Naive thymus-derived CD4-positive, alpha-beta T cell (primary cell): ENCODE results near the gene DLG2. TPM values are rescaled to one million over a fixed set of nuclear protein-coding genes. Genes with fewer than 3 reads are reported as not detected.

Experiments
- ATAC-seq: fragments of 150-1000 bp; cut with Tn5 transposase; 2 replicates; pipeline ENCODE4 v1.10.0; 2021; ENCODE audit warnings: mild to moderate bottlenecking, moderate library complexity
- CTCF ChIA-PET: fragments of 350-600 bp; sonication (Branson Sonifier 250); formaldehyde crosslinking; loops from one replicate; lab custom pipeline; 2021; ENCODE audit warnings: antibody characterized with exemption; lab: Charles Lee
- POLR2A ChIA-PET: fragments of 350-600 bp; sonication (Branson Sonifier 250); formaldehyde crosslinking; loops from one replicate; lab custom pipeline; 2021; ENCODE audit warnings: antibody characterized with exemption, inconsistent platforms; lab: Charles Lee
- DNase-seq, 9 donors: peaks; one replicate each; pipeline versions ENCODE4 v3.0.0 to v3.0.0-alpha.2; 2020 to 2022; ENCODE audit warnings: mixed read lengths in 1 of 9
- H3K27ac ChIP-seq: one replicate; pipeline ENCODE4 v1.7.0; 2013; ENCODE audit warnings: mild to moderate bottlenecking, low read depth, low read length, moderate library complexity
- H3K27me3 ChIP-seq, 2 donors: one replicate each; pipeline ENCODE4 v1.7.0; 2013; ENCODE audit warnings: low read length in 2 of 2, mild to moderate bottlenecking in 2 of 2, moderate library complexity in 2 of 2; ENCODE audit not compliant: control insufficient read depth in 2 of 2, insufficient read depth in 2 of 2
- H3K36me3 ChIP-seq, 3 experiments: 1 replicate in 2 of 3; 2 replicates in 1 of 3; pipeline ENCODE4 v1.7.0; 2013; ENCODE audit warnings: low read length in 3 of 3, mild to moderate bottlenecking in 3 of 3, moderate library complexity in 1 of 3; ENCODE audit not compliant: insufficient read depth in 3 of 3, control insufficient read depth in 2 of 3
- H3K4me1 ChIP-seq, 2 donors: one replicate each; pipeline ENCODE4 v1.7.0; 2013; ENCODE audit warnings: low read length in 2 of 2, mild to moderate bottlenecking in 2 of 2, moderate library complexity in 1 of 2; ENCODE audit not compliant: control insufficient read depth in 2 of 2, insufficient read depth in 2 of 2
- H3K4me3 ChIP-seq: 2 replicates; pipeline ENCODE4 v1.7.0; 2013; ENCODE audit warnings: mild to moderate bottlenecking, low read length
- H3K9me3 ChIP-seq, 3 experiments: 1 replicate in 2 of 3; 2 replicates in 1 of 3; pipeline ENCODE4 v1.7.0; 2013; ENCODE audit warnings: low read length in 3 of 3; ENCODE audit not compliant: control insufficient read depth in 2 of 3
- H3K27ac Mint-ChIP-seq, 9 donors: one replicate each; pipeline ENCODE4 v1.8.0; 2020 to 2022; ENCODE audit warnings: mixed read lengths in 9 of 9, mild to moderate bottlenecking in 8 of 9, moderate library complexity in 5 of 9, inconsistent platforms in 2 of 9
- H3K27me3 Mint-ChIP-seq, 5 donors: one replicate each; pipeline ENCODE4 v1.8.0; 2021 to 2022; ENCODE audit warnings: mixed read lengths in 5 of 5, mild to moderate bottlenecking in 1 of 5
- H3K36me3 Mint-ChIP-seq, 5 donors: one replicate each; pipeline ENCODE4 v1.8.0; 2020 to 2022; ENCODE audit warnings: mixed read lengths in 5 of 5, mild to moderate bottlenecking in 3 of 5, inconsistent platforms in 1 of 5
- H3K4me1 Mint-ChIP-seq, 7 donors: one replicate each; pipeline ENCODE4 v1.8.0; 2020 to 2022; ENCODE audit warnings: mixed read lengths in 7 of 7, mild to moderate bottlenecking in 3 of 7, inconsistent platforms in 1 of 7
- H3K4me3 Mint-ChIP-seq, 10 donors: one replicate each; pipeline ENCODE4 v1.8.0; 2020 to 2022; ENCODE audit warnings: mild to moderate bottlenecking in 10 of 10, mixed read lengths in 10 of 10, moderate library complexity in 6 of 10, inconsistent platforms in 2 of 10
- H3K9me3 Mint-ChIP-seq, 11 donors: one replicate each; pipeline ENCODE4 v1.8.0; 2020 to 2022; ENCODE audit warnings: mixed read lengths in 11 of 11, mild to moderate bottlenecking in 4 of 11, inconsistent platforms in 1 of 11, moderate library complexity in 1 of 11
- intact Hi-C, 2 donors: fragments of 100-400 bp; cut with micrococcal nuclease; formaldehyde crosslinking; loops; one replicate each; pipeline ENCODE4 v1.15.1; 2023
- polyA plus RNA-seq, 2 donors: library from polyadenylated mRNA; unstranded; fragments of 300-500 nt; fragmentation: Illumina TruSeq; gene quantifications; one replicate each; pipeline ENCODE4 v1.2.3, GENCODE V29; 2021
- total RNA-seq, 6 experiments: library from RNA in 5 of 6; stranded (reverse) in 5 of 6; gene quantifications; 1 replicate in 5 of 6; 2 replicates in 1 of 6; pipeline ENCODE4 v1.2.3 and lab custom pipeline; 2021 to 2026

DLG2 gene
- total and polyA plus RNA-seq, 7 experiments from 2014 or later, result 0.64 to 6.1 (median 3.7) TPM

GRCh38 chr11:83475760-83476159 lies 2151.4 kb downstream of the DLG2 start:
- Histone ChIP-seq H3K27me3 (no peaks in the 10 kb centered on the region), H3K9me3 (no peaks in the 10 kb centered on the region), H3K27ac (no peak overlapping the region), H3K4me3 (no peak overlapping the region), H3K36me3 (no peaks in the 10 kb centered on the region), H3K4me1 (no peaks in the 10 kb centered on the region)
- intact Hi-C loops, result no loop called here
- Mint-ChIP-seq H3K4me1 (no peaks in the 10 kb centered on the region), H3K9me3 (peaks cover 0 to 4% (median 0%) of the 10 kb centered on the region in 11 donors), H3K4me3 (no peak overlapping the region), H3K27me3 (peaks cover 4 to 28% (median 21%) of the 10 kb centered on the region in 5 donors), H3K27ac (no peak overlapping the region), H3K36me3 (no peaks in the 10 kb centered on the region)
- no peak for DNase-seq
- CTCF ChIA-PET, result no interaction called here
- POLR2A ChIA-PET, result no interaction called here
- no peak for ATAC-seq

GRCh38 chr11:83473743-83474142 lies 2153.4 kb downstream of the DLG2 start:
- no peaks in the 10 kb centered on the region for H3K36me3 ChIP-seq
- peaks cover 4 to 21% (median 17%) of the 10 kb centered on the region in 5 donors for H3K27me3 Mint-ChIP-seq
- no peak overlapping the region for H3K4me3 Mint-ChIP-seq
- DNase-seq, result no peak
- H3K9me3 ChIP-seq, result no peaks in the 10 kb centered on the region
- POLR2A ChIA-PET, result no interaction called here
- H3K4me1 ChIP-seq, result no peaks in the 10 kb centered on the region
- no peak overlapping the region for H3K27ac Mint-ChIP-seq
- CTCF ChIA-PET, result no interaction called here
- no peaks in the 10 kb centered on the region for H3K36me3 Mint-ChIP-seq
- H3K27ac ChIP-seq, result no peak overlapping the region
- no peaks in the 10 kb centered on the region for H3K4me1 Mint-ChIP-seq
- no peak for ATAC-seq
- intact Hi-C loops, result no loop called here
- no peak overlapping the region for H3K4me3 ChIP-seq
- H3K9me3 Mint-ChIP-seq, result peaks cover 0 to 6% (median 0%) of the 10 kb centered on the region in 11 donors
- no peaks in the 10 kb centered on the region for H3K27me3 ChIP-seq

DNA sequence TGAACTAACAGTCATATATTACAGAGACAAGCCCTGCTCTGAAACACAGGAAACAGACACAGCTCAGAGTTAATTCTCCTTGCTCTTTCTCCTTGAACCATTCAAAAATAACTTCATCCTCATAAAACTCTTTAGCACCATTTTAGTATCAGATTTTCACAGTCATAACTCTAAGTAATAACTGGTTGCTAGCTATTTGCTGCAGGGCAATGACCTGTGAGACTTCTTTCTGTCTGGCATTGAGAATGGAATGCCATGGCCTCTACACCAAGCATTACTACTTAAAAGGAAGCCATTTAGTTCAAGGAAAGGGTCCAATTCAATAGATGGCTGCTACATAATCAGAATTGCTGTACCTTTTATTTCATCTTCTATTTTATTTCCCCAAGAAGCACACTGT lies 2154.3 kb downstream of the DLG2 start:
- Mint-ChIP-seq H3K27ac (no peak overlapping the region), H3K4me1 (no peaks in the 10 kb centered on the region), H3K27me3 (peaks cover 4 to 20% (median 13%) of the 10 kb centered on the region in 5 donors), H3K4me3 (peak overlapping the region in 3 of 10 donors; percentile 12 to 65 (median 20)), H3K9me3 (peaks cover 0 to 4% (median 0%) of the 10 kb centered on the region in 11 donors), H3K36me3 (no peaks in the 10 kb centered on the region)
- no peaks in the 10 kb centered on the region for H3K27me3 ChIP-seq
- ATAC-seq, result no peak
- no peaks in the 10 kb centered on the region for H3K36me3 ChIP-seq
- no peak for DNase-seq
- H3K4me1 ChIP-seq, result no peaks in the 10 kb centered on the region
- H3K27ac ChIP-seq, result no peak overlapping the region
- POLR2A ChIA-PET, result no interaction called here
- no peak overlapping the region for H3K4me3 ChIP-seq
- intact Hi-C loops, result no loop called here
- CTCF ChIA-PET, result no interaction called here
- no peaks in the 10 kb centered on the region for H3K9me3 ChIP-seq

DNA sequence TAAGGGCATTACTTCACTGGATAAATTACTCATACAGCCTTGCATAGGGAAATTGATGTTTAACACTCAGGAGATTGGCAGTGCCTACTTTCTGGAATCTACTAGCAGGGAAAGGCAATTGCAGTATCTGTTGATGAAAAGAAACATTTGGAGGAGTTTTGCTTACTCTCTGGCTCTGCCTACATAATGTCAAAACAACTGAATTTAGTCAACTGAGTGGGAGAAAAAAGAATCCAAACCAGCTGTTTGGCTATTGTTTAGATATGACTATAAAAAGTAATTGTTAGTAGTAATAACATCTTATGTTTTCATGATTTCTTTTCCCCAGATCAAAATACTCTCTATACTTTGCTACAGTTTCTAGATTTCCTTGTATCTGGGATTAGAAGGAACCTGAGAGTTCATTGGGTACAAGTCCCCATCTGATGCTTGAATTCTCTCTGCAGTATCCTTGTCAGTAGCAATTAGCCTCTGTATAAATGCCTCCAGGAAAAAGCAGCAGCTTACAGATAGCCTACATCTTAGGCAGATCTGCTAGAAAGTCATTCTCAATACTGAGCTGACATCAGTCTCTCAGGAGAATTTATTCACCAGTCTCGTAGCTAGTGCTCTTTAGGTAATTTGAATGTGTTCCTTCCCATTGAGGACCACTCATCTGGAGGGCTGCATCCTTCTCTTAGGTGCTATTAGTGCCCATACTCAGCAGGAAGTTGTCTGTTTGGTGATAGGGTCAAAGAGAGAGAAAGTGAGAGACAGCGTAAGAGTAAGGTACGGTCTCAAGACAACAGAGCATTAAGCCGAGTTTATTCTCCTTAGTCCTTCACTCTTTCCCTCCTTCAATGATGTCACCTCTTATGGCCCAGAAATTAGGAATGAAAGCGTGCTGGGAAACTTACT lies 2155.1 kb downstream of the DLG2 start:
- Histone ChIP-seq H3K4me3 (no peak overlapping the region), H3K36me3 (no peaks in the 10 kb centered on the region), H3K9me3 (no peaks in the 10 kb centered on the region), H3K27me3 (no peaks in the 10 kb centered on the region), H3K27ac (no peak overlapping the region), H3K4me1 (no peaks in the 10 kb centered on the region)
- H3K27ac Mint-ChIP-seq, result no peak overlapping the region
- no peak for ATAC-seq
- intact Hi-C loops, result no loop called here
- POLR2A ChIA-PET, result no interaction called here
- no peaks in the 10 kb centered on the region for H3K4me1 Mint-ChIP-seq
- no peak for DNase-seq
- no peaks in the 10 kb centered on the region for H3K36me3 Mint-ChIP-seq
- CTCF ChIA-PET, result no interaction called here
- H3K4me3 Mint-ChIP-seq, result peak overlapping the region in 4 of 10 donors; percentile 12 to 65 (median 34)
- peaks cover 0 to 3% (median 0%) of the 10 kb centered on the region in 11 donors for H3K9me3 Mint-ChIP-seq
- H3K27me3 Mint-ChIP-seq, result peaks cover 4 to 20% (median 10%) of the 10 kb centered on the region in 5 donors

- DNase-seq, result no peak
- Histone ChIP-seq H3K27ac (no peak overlapping the region), H3K27me3 (no peaks in the 10 kb centered on the region), H3K36me3 (no peaks in the 10 kb centered on the region), H3K9me3 (no peaks in the 10 kb centered on the region), H3K4me1 (no peaks in the 10 kb centered on the region), H3K4me3 (no peak overlapping the region)
- Mint-ChIP-seq H3K4me3 (no peak overlapping the region), H3K27me3 (peaks cover 4 to 12% (median 7%) of the 10 kb centered on the region in 5 donors), H3K27ac (no peak overlapping the region), H3K4me1 (no peaks in the 10 kb centered on the region), H3K9me3 (peaks cover 0 to 2% (median 0%) of the 10 kb centered on the region in 11 donors), H3K36me3 (no peaks in the 10 kb centered on the region)
- intact Hi-C loops, result no loop called here
- ATAC-seq, result no peak
- ChIA-PET POLR2A (no interaction called here), CTCF (no interaction called here)
Measured at GRCh38 chr11:83467837-83468236, 2159.3 kb downstream of the DLG2 start.

GRCh38 chr11:83464160-83464944 lies 2162.8 kb downstream of the DLG2 start:
- H3K36me3 ChIP-seq, result no peaks in the 10 kb centered on the region
- no peak overlapping the region for H3K4me3 ChIP-seq
- CTCF ChIA-PET, result no interaction called here
- POLR2A ChIA-PET, result no interaction called here
- intact Hi-C loops, result no loop called here
- DNase-seq (no peak), ATAC-seq (no peak)
- no peaks in the 10 kb centered on the region for H3K27me3 ChIP-seq
- no peak overlapping the region for H3K4me3 Mint-ChIP-seq
- no peaks in the 10 kb centered on the region for H3K36me3 Mint-ChIP-seq
- no peak overlapping the region for H3K27ac ChIP-seq
- H3K27ac Mint-ChIP-seq, result no peak overlapping the region
- H3K27me3 Mint-ChIP-seq, result peaks cover 0 to 8% (median 0%) of the 10 kb centered on the region in 5 donors
- H3K9me3 Mint-ChIP-seq, result peaks cover 0 to 1% (median 0%) of the 10 kb centered on the region in 11 donors
- H3K4me1 ChIP-seq, result no peaks in the 10 kb centered on the region
- H3K9me3 ChIP-seq, result no peaks in the 10 kb centered on the region
- no peaks in the 10 kb centered on the region for H3K4me1 Mint-ChIP-seq
